Measurements from ENCODE around the gene RALY.
A peak's percentile ranks its signal among the peaks of the same experiment; 100 is the strongest.

GRCh38 chr20:34069341-34070078 lies 75.8 kb downstream of the RALY start:
- TF ChIP-seq RCOR1 (IDR thresholded peaks at IDR 0.05; ENCODE audit: insufficient replicate concordance, low read length) (no peak), POLR2A (IDR thresholded peaks at IDR 0.05; ENCODE audit: low read depth, low read length) (no peak), CTCF (conservative IDR thresholded peaks at IDR 0.05; ENCODE audit: low read depth, low read length) (peak; percentile 95), MAZ (IDR thresholded peaks at IDR 0.05; ENCODE audit: borderline replicate concordance, low read depth, low read length) (no peak), CEBPB (IDR thresholded peaks at IDR 0.05; ENCODE audit: low read depth, low read length) (no peak), BHLHE40 (IDR thresholded peaks at IDR 0.05; ENCODE audit: low read depth, low read length) (no peak), USF2 (IDR thresholded peaks at IDR 0.05; ENCODE audit: low read depth, low read length) (no peak), MXI1 (IDR thresholded peaks at IDR 0.05; ENCODE audit: borderline replicate concordance, low read depth, low read length) (no peak), RFX5 (IDR thresholded peaks at IDR 0.05; ENCODE audit: low read depth, low read length) (no peak)

Data from IMR-90 (cell line).